Thoracic aorta (tissue), 2 donors: ENCODE data around the gene TFIP11. TPM values are rescaled to one million over a fixed set of nuclear protein-coding genes. Genes with fewer than 3 reads are reported as not detected.

ENCODE experiments used
- ATAC-seq: fragments of 150-250 bp; one replicate; pipeline ENCODE4 v1.8.0; 2017; ENCODE audit warnings: low read depth; ENCODE audit not compliant: insufficient number of reproducible peaks, low FRiP score
- DNase-seq: peaks from one replicate; pipeline ENCODE4 v3.0.0-alpha.2; 2020; ENCODE audit warnings: low spot score
- H3K27ac ChIP-seq, 2 donors: fragments of 200-600 bp; sonication (generic); 1 replicate in 1 of 2; 2 replicates in 1 of 2; pipeline ENCODE4 v1.5.1; 2016; ENCODE audit warnings: mild to moderate bottlenecking in 2 of 2, moderate library complexity in 2 of 2
- H3K27me3 ChIP-seq: fragments of 200-600 bp; sonication (generic); replicated peaks from 2 replicates; pipeline ENCODE4 v1.6.0; 2016; ENCODE audit warnings: mild to moderate bottlenecking; ENCODE audit not compliant: insufficient read depth
- H3K36me3 ChIP-seq: fragments of 200-600 bp; sonication (generic); one replicate; pipeline ENCODE4 v1.5.1; 2016
- H3K4me1 ChIP-seq, 2 donors: fragments of 200-600 bp; sonication (generic); 1 replicate in 1 of 2; 2 replicates in 1 of 2; pipeline versions ENCODE4 v1.5.1 to v1.6.0; 2016; ENCODE audit warnings: low read depth in 2 of 2, mild to moderate bottlenecking in 1 of 2; ENCODE audit not compliant: control insufficient read depth in 1 of 2
- H3K4me3 ChIP-seq: fragments of 200-600 bp; sonication (generic); 2 replicates; pipeline ENCODE4 v1.5.1; 2016; ENCODE audit warnings: mild to moderate bottlenecking
- H3K9me3 ChIP-seq: fragments of 200-600 bp; sonication (generic); 2 replicates; pipeline ENCODE4 v1.5.1; 2016
- CTCF ChIP-seq: fragments of 200-600 bp; sonication (generic); IDR thresholded peaks from one replicate; pipeline ENCODE4 v1.5.1; 2019; ENCODE audit warnings: antibody characterized with exemption
- total RNA-seq, 2 donors: library from RNA; depleted of rRNA; stranded (reverse); fragments of >200 nt; gene quantifications; one replicate each; pipeline versions ENCODE4 v1.1.0 to v1.2.3, GENCODE V29; 2016

Gene TFIP11
- total RNA-seq, 2 donors from 2014 or later = 21.7 to 60.6 TPM

- no peaks in the 10 kb centered on the region for H3K27me3 ChIP-seq
- H3K27ac ChIP-seq = no peak overlapping the region
- H3K36me3 ChIP-seq = no peaks in the 10 kb centered on the region
- no peak for TF ChIP-seq CTCF
- no peaks in the 10 kb centered on the region for H3K9me3 ChIP-seq
- peaks cover under 1 to 8% of the 10 kb centered on the region in 2 donors for H3K4me1 ChIP-seq
- ATAC-seq = no peak
- DNase-seq = no peak
- H3K4me3 ChIP-seq = no peak overlapping the region
Measured at GRCh38 chr22:26522012-26522411, 9.7 kb upstream of the TFIP11 start.

- no peak overlapping the region for H3K4me3 ChIP-seq
- H3K27ac ChIP-seq = no peak overlapping the region
- no peak for TF ChIP-seq CTCF
- H3K9me3 ChIP-seq = no peaks in the 10 kb centered on the region
- no peaks in the 10 kb centered on the region for H3K36me3 ChIP-seq
- no peak for ATAC-seq
- DNase-seq = no peak
- H3K27me3 ChIP-seq = no peaks in the 10 kb centered on the region
- peaks cover 8 to 10% of the 10 kb centered on the region in 2 donors for H3K4me1 ChIP-seq
Measured at GRCh38 chr22:26517429-26517828, 5.2 kb upstream of the TFIP11 start.

GRCh38 chr22:26516503-26516902, 4.2 kb upstream of the TFIP11 start:
- DNase-seq (no peak), ATAC-seq (no peak)
- TF ChIP-seq CTCF = no peak
- Histone ChIP-seq H3K4me1 (peaks cover 11 to 12% of the 10 kb centered on the region in 2 donors), H3K9me3 (no peaks in the 10 kb centered on the region), H3K27ac (no peak overlapping the region), H3K4me3 (no peak overlapping the region), H3K36me3 (no peaks in the 10 kb centered on the region), H3K27me3 (no peaks in the 10 kb centered on the region)

- no peak for TF ChIP-seq CTCF
- Histone ChIP-seq H3K27me3 (no peaks in the 10 kb centered on the region), H3K9me3 (no peaks in the 10 kb centered on the region), H3K4me1 (peaks cover 14 to 18% of the 10 kb centered on the region in 2 donors), H3K36me3 (no peaks in the 10 kb centered on the region), H3K4me3 (no peak overlapping the region), H3K27ac (no peak overlapping the region)
- DNase-seq (no peak), ATAC-seq (no peak)
Measured at GRCh38 chr22:26515931-26516330, 3.7 kb upstream of the TFIP11 start.

GRCh38 chr22:26514419-26515161, 2.3 kb upstream of the TFIP11 start:
- H3K27ac ChIP-seq = no peak overlapping the region
- H3K4me3 ChIP-seq = no peak overlapping the region
- no peaks in the 10 kb centered on the region for H3K27me3 ChIP-seq
- H3K9me3 ChIP-seq = no peaks in the 10 kb centered on the region
- H3K4me1 ChIP-seq = peaks cover 14 to 20% of the 10 kb centered on the region in 2 donors
- DNase-seq = no peak
- ATAC-seq = no peak
- peaks cover 6% of the 10 kb centered on the region for H3K36me3 ChIP-seq
- no peak for TF ChIP-seq CTCF
